ENCODE measurements around the gene KRTAP4-6. TPM values are rescaled to one million over a fixed set of nuclear protein-coding genes. Genes with fewer than 3 reads are reported as not detected.
"Not testable (repeated sequence)": the region's sequence is repeated elsewhere in the genome, so short reads cannot be mapped to it uniquely, and the experiment has no call there.

Gene KRTAP4-6
- total RNA-seq, 1 donor from 2014 or later, result not detected

GRCh38 chr17:41111151-41111885 lies 29.0 kb downstream of the KRTAP4-6 start:
- H3K27me3 Mint-ChIP-seq (ENCODE audit: insufficient read depth), result peaks cover 2% of the 10 kb centered on the region
- H3K4me1 Mint-ChIP-seq (ENCODE audit: low read depth), result no peaks in the 10 kb centered on the region
- H3K36me3 Mint-ChIP-seq (ENCODE audit: low read depth), result no peaks in the 10 kb centered on the region
- H3K27ac Mint-ChIP-seq, result no peak overlapping the region
- no peak overlapping the region for H3K4me3 Mint-ChIP-seq
- intact Hi-C loops (cut with micrococcal nuclease), result no loop called here
- H3K9me3 Mint-ChIP-seq, result peaks cover 11% of the 10 kb centered on the region
- DNase-seq (ENCODE audit: low spot score), result no peak

- H3K27me3 Mint-ChIP-seq (ENCODE audit: insufficient read depth); intact Hi-C loops (cut with micrococcal nuclease); H3K27ac Mint-ChIP-seq; H3K4me1 Mint-ChIP-seq (ENCODE audit: low read depth); H3K4me3 Mint-ChIP-seq; DNase-seq (ENCODE audit: low spot score); H3K36me3 Mint-ChIP-seq (ENCODE audit: low read depth): not testable (repeated sequence)
- peaks cover 11% of the 10 kb centered on the region for H3K9me3 Mint-ChIP-seq
Observed at GRCh38 chr17:41108728-41109386, 31.5 kb downstream of the KRTAP4-6 start.

- Mint-ChIP-seq H3K27ac (no peak overlapping the region), H3K27me3 (ENCODE audit: insufficient read depth) (peaks cover 5% of the 10 kb centered on the region), H3K9me3 (peaks cover 11% of the 10 kb centered on the region), H3K4me1 (ENCODE audit: low read depth) (no peaks in the 10 kb centered on the region), H3K36me3 (ENCODE audit: low read depth) (no peaks in the 10 kb centered on the region), H3K4me3 (no peak overlapping the region)
- intact Hi-C loops (cut with micrococcal nuclease), result loop anchor here (1.0 kb wide), 1 partner anchor 21 kb away; no protein-coding TSS in a partner anchor
- no peak for DNase-seq (ENCODE audit: low spot score)
Observed at GRCh38 chr17:41107941-41108450, 32.3 kb downstream of the KRTAP4-6 start.

- intact Hi-C loops (cut with micrococcal nuclease); H3K9me3 Mint-ChIP-seq; H3K4me1 Mint-ChIP-seq (ENCODE audit: low read depth); DNase-seq (ENCODE audit: low spot score); H3K27me3 Mint-ChIP-seq (ENCODE audit: insufficient read depth); H3K27ac Mint-ChIP-seq; H3K4me3 Mint-ChIP-seq; H3K36me3 Mint-ChIP-seq (ENCODE audit: low read depth): not testable (repeated sequence)
Observed at GRCh38 chr17:41105347-41105746, 35.0 kb downstream of the KRTAP4-6 start, which contains the start of gene KRTAP4-9. Gene KRTAP4-9 (plus strand): TSS chr17:41105389. CDS start chr17:41105389, 0 bp downstream.

GRCh38 chr17:41104386-41105038 lies 35.8 kb downstream of the KRTAP4-6 start:
- H3K4me1 Mint-ChIP-seq (ENCODE audit: low read depth); DNase-seq (ENCODE audit: low spot score); H3K36me3 Mint-ChIP-seq (ENCODE audit: low read depth); H3K4me3 Mint-ChIP-seq; H3K27me3 Mint-ChIP-seq (ENCODE audit: insufficient read depth); H3K27ac Mint-ChIP-seq; intact Hi-C loops (cut with micrococcal nuclease); H3K9me3 Mint-ChIP-seq: not testable (repeated sequence)

GRCh38 chr17:41103896-41104295 lies 36.4 kb downstream of the KRTAP4-6 start:
- H3K27me3 Mint-ChIP-seq (ENCODE audit: insufficient read depth), result peaks cover 6% of the 10 kb centered on the region
- DNase-seq (ENCODE audit: low spot score), result no peak
- no peaks in the 10 kb centered on the region for H3K36me3 Mint-ChIP-seq (ENCODE audit: low read depth)
- no peaks in the 10 kb centered on the region for H3K4me1 Mint-ChIP-seq (ENCODE audit: low read depth)
- H3K9me3 Mint-ChIP-seq, result no peaks in the 10 kb centered on the region
- H3K27ac Mint-ChIP-seq, result peak overlapping the region; percentile 44
- intact Hi-C loops (cut with micrococcal nuclease), result no loop called here
- H3K4me3 Mint-ChIP-seq, result no peak overlapping the region

GRCh38 chr17:41101586-41102259 lies 38.6 kb downstream of the KRTAP4-6 start, which contains the start of gene KRTAP4-16:
Gene KRTAP4-16 (minus strand): TSS chr17:41102209. CDS start chr17:41102209, 0 bp downstream.
- Mint-ChIP-seq H3K36me3 (ENCODE audit: low read depth) (no peaks in the 10 kb centered on the region), H3K4me3 (no peak within 1 kb of the TSS), H3K27me3 (ENCODE audit: insufficient read depth) (peaks cover 6% of the 10 kb centered on the region), H3K9me3 (no peaks in the 10 kb centered on the region), H3K4me1 (ENCODE audit: low read depth) (no peaks in the 10 kb centered on the region), H3K27ac (no peak within 1 kb of the TSS)
- DNase-seq (ENCODE audit: low spot score), result no peak
- intact Hi-C loops (cut with micrococcal nuclease), result no loop called here

GRCh38 chr17:41099682-41100480 lies 40.5 kb downstream of the KRTAP4-6 start:
- DNase-seq (ENCODE audit: low spot score); H3K27ac Mint-ChIP-seq; H3K4me1 Mint-ChIP-seq (ENCODE audit: low read depth); H3K27me3 Mint-ChIP-seq (ENCODE audit: insufficient read depth); H3K4me3 Mint-ChIP-seq; intact Hi-C loops (cut with micrococcal nuclease); H3K36me3 Mint-ChIP-seq (ENCODE audit: low read depth); H3K9me3 Mint-ChIP-seq: not testable (repeated sequence)

GRCh38 chr17:41098481-41098880 lies 41.9 kb downstream of the KRTAP4-6 start:
- no peak for DNase-seq (ENCODE audit: low spot score)
- Mint-ChIP-seq H3K27ac (no peak overlapping the region), H3K4me3 (no peak overlapping the region), H3K36me3 (ENCODE audit: low read depth) (no peaks in the 10 kb centered on the region), H3K4me1 (ENCODE audit: low read depth) (no peaks in the 10 kb centered on the region), H3K9me3 (no peaks in the 10 kb centered on the region), H3K27me3 (ENCODE audit: insufficient read depth) (peaks cover 7% of the 10 kb centered on the region)
- intact Hi-C loops (cut with micrococcal nuclease), result no loop called here

GRCh38 chr17:41098042-41098441 lies 42.3 kb downstream of the KRTAP4-6 start, which contains the start of gene KRTAP4-8:
Gene KRTAP4-8 (minus strand): TSS chr17:41098142. CDS start chr17:41098084, 58 bp downstream.
- Mint-ChIP-seq H3K4me1 (ENCODE audit: low read depth) (no peaks in the 10 kb centered on the region), H3K27ac (no peak within 1 kb of the TSS), H3K27me3 (ENCODE audit: insufficient read depth) (peaks cover 7% of the 10 kb centered on the region), H3K4me3 (no peak within 1 kb of the TSS), H3K9me3 (no peaks in the 10 kb centered on the region), H3K36me3 (ENCODE audit: low read depth) (no peaks in the 10 kb centered on the region)
- no peak for DNase-seq (ENCODE audit: low spot score)
- intact Hi-C loops (cut with micrococcal nuclease), result no loop called here

- no peaks in the 10 kb centered on the region for H3K36me3 Mint-ChIP-seq (ENCODE audit: low read depth)
- H3K27ac Mint-ChIP-seq, result no peak overlapping the region
- intact Hi-C loops (cut with micrococcal nuclease), result no loop called here
- H3K4me1 Mint-ChIP-seq (ENCODE audit: low read depth), result no peaks in the 10 kb centered on the region
- H3K4me3 Mint-ChIP-seq, result no peak overlapping the region
- H3K9me3 Mint-ChIP-seq, result no peaks in the 10 kb centered on the region
- H3K27me3 Mint-ChIP-seq (ENCODE audit: insufficient read depth), result peaks cover 9% of the 10 kb centered on the region
- no peak for DNase-seq (ENCODE audit: low spot score)
Observed at GRCh38 chr17:41096055-41096454, 44.3 kb downstream of the KRTAP4-6 start.
